Prostate gland (tissue), 2 donors: ENCODE results near the gene USP21.

ENCODE experiments used
- CTCF ChIP-seq, 4 experiments: fragments of 200-600 bp in 2 of 4; fragments of 450-650 bp in 2 of 4; sonication (generic) in 2 of 4; IDR thresholded peaks; 1 replicate in 3 of 4; 2 replicates in 1 of 4; pipeline ENCODE4 v1.5.1; 2016 to 2019; ENCODE audit warnings: antibody characterized with exemption in 4 of 4, mild to moderate bottlenecking in 2 of 4, moderate library complexity in 2 of 4
- POLR2AphosphoS5 ChIP-seq: sonication (generic); formaldehyde crosslinking; IDR thresholded peaks from one replicate; pipeline ENCODE4 v1.6.1; 2017; ENCODE audit warnings: antibody characterized with exemption

- no peak for TF ChIP-seq POLR2AphosphoS5
- no peak for TF ChIP-seq CTCF (IDR thresholded peaks at IDR 0.05)
These were observed 16.6 kb downstream of the USP21 start for GRCh38 chr1:161175771-161176453.
